Hepatocyte (in vitro differentiated cells): Measurements from ENCODE around the gene SCAF1. TPM values are rescaled to one million over a fixed set of nuclear protein-coding genes. Genes with fewer than 3 reads are reported as not detected.

ENCODE experiments used
- DNase-seq: peaks from one replicate; pipeline ENCODE4 v3.0.0-alpha.2; 2016; ENCODE audit warnings: low spot score
- H2AFZ ChIP-seq: fragments of 200-600 bp; sonication (generic); 2 replicates; pipeline ENCODE4 v1.6.0; 2016; ENCODE audit warnings: antibody characterized with exemption, mild to moderate bottlenecking
- H3K27ac ChIP-seq: fragments of 200-600 bp; sonication (generic); 2 replicates; pipeline ENCODE4 v1.5.1; 2016; ENCODE audit warnings: mild to moderate bottlenecking
- H3K27me3 ChIP-seq: fragments of 200-600 bp; sonication (generic); 2 replicates; pipeline ENCODE4 v1.6.1; 2016
- H3K36me3 ChIP-seq: fragments of 200-600 bp; sonication (generic); replicated peaks from 2 replicates; pipeline ENCODE4 v1.5.1; 2016; ENCODE audit warnings: low read depth; ENCODE audit not compliant: insufficient read depth
- H3K4me1 ChIP-seq: fragments of 200-600 bp; sonication (generic); 2 replicates; pipeline ENCODE4 v1.5.1; 2016; ENCODE audit warnings: mild to moderate bottlenecking, moderate library complexity; ENCODE audit not compliant: insufficient read depth
- H3K4me2 ChIP-seq: fragments of 200-600 bp; sonication (generic); 2 replicates; pipeline ENCODE4 v1.6.0; 2016
- H3K4me3 ChIP-seq: fragments of 200-600 bp; sonication (generic); 2 replicates; pipeline ENCODE4 v1.5.1; 2016; ENCODE audit warnings: mild to moderate bottlenecking
- H3K79me2 ChIP-seq: fragments of 200-600 bp; sonication (generic); 2 replicates; pipeline ENCODE4 v1.6.0; 2017; ENCODE audit warnings: mild to moderate bottlenecking
- H3K9me2 ChIP-seq: fragments of 200-600 bp; sonication (generic); replicated peaks from 2 replicates; pipeline ENCODE4 v1.6.0; 2017; ENCODE audit warnings: mild to moderate bottlenecking; ENCODE audit not compliant: insufficient read depth
- H3K9me3 ChIP-seq: fragments of 200-600 bp; sonication (generic); 2 replicates; pipeline ENCODE4 v1.5.1; 2016; ENCODE audit warnings: low read depth, mild to moderate bottlenecking
- H4K20me1 ChIP-seq: fragments of 200-600 bp; sonication (generic); 2 replicates; pipeline ENCODE4 v1.6.0; 2016; ENCODE audit warnings: mild to moderate bottlenecking; ENCODE audit not compliant: insufficient read depth, poor library complexity, severe bottlenecking
- EZH2 ChIP-seq: fragments of 200-600 bp; sonication (generic); IDR thresholded peaks from 2 replicates; pipeline ENCODE4 v1.6.1; 2016; ENCODE audit warnings: antibody characterized with exemption, mild to moderate bottlenecking, borderline replicate concordance
- EZH2phosphoT487 ChIP-seq: fragments of 200-600 bp; sonication (generic); IDR thresholded peaks from one replicate; pipeline ENCODE4 v1.6.1; 2018; ENCODE audit warnings: antibody characterized with exemption, mild to moderate bottlenecking, low read depth, moderate library complexity; ENCODE audit not compliant: unreplicated experiment, severe bottlenecking
- WGBS: methylation state at CpG from one replicate; pipeline ENCODE4 v1.1.6; 2016; ENCODE audit warnings: low lambda C conversion rate; ENCODE audit errors: missing lambda C conversion rate; 5-methylcytosine and 5-hydroxymethylcytosine counted together
- polyA plus RNA-seq: library from polyadenylated mRNA; unstranded; fragments of >200 nt; fragmentation: Nextera tagmentation; extraction: Ambion mirVana; gene quantifications from 2 replicates; pipeline ENCODE4 v1.2.1, GENCODE V29; 2016
- total RNA-seq: library from RNA; depleted of rRNA; stranded (reverse); fragments of >200 nt; gene quantifications from 2 replicates; pipeline ENCODE4 v1.2.3, GENCODE V29; 2014
- TF ChIP-seq, protein P1 (sequence below): fragments of 200-600 bp; sonication (generic); IDR thresholded peaks from 2 replicates; pipeline ENCODE4 v1.5.1; 2016; ENCODE audit warnings: antibody characterized with exemption, mild to moderate bottlenecking; ENCODE audit not compliant: poor library complexity

SCAF1 gene
- total and polyA plus RNA-seq, 2 experiments from 2014 or later = 12.6 to 18.6 TPM

DNA sequence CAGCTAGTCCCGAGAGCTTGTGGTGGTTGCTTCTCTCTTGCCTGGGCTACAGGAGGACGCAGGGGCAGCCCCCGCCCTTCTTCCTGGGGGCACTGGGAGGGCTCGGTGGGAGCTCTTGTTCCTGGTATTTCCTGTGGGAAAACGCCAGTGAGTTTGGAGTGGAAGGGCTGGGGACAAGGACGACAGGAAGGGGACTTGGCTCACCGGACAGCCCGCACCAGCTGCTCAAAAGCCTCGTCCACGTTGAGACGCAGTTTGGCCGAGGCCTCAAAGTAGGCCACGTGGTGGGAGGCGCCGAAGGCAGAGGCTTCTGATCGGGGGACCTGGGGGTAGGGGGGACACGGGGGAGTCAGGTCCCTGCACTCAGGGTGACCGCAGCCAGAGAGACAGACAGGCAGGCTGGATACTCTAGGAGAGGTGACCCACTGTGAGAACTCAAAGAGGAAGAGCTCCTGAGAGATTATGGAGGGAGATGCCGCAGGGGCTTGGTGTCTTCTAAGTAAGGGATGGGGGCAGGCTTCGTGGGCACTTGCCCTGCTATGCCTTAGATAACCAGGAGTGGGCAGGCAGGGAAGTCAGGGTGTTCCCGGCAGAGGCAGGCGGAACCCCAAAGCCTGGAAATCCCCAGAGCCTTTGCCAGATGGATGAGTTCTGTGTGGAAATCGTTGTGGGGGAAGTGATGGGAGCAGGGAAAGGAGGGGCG lies 6.3 kb upstream of the SCAF1 start:
- WGBS = 39% methylated on average over 21 of the region's 24 CpGs
- Histone ChIP-seq H3K4me2 (no peak overlapping the region), H3K4me1 (peaks cover 19% of the 10 kb centered on the region), H3K36me3 (no peaks in the 10 kb centered on the region), H3K9me3 (no peaks in the 10 kb centered on the region), H3K79me2 (no peaks in the 10 kb centered on the region), H4K20me1 (no peaks in the 10 kb centered on the region), H2AFZ (no peak overlapping the region), H3K9me2 (no peaks in the 10 kb centered on the region), H3K4me3 (no peak overlapping the region), H3K27ac (no peak overlapping the region), H3K27me3 (no peaks in the 10 kb centered on the region)
- no peak for DNase-seq
- TF ChIP-seq EZH2 = no peak
- TF ChIP-seq, protein P1, sequence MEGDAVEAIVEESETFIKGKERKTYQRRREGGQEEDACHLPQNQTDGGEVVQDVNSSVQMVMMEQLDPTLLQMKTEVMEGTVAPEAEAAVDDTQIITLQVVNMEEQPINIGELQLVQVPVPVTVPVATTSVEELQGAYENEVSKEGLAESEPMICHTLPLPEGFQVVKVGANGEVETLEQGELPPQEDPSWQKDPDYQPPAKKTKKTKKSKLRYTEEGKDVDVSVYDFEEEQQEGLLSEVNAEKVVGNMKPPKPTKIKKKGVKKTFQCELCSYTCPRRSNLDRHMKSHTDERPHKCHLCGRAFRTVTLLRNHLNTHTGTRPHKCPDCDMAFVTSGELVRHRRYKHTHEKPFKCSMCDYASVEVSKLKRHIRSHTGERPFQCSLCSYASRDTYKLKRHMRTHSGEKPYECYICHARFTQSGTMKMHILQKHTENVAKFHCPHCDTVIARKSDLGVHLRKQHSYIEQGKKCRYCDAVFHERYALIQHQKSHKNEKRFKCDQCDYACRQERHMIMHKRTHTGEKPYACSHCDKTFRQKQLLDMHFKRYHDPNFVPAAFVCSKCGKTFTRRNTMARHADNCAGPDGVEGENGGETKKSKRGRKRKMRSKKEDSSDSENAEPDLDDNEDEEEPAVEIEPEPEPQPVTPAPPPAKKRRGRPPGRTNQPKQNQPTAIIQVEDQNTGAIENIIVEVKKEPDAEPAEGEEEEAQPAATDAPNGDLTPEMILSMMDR = peak; percentile 4

- Histone ChIP-seq H3K9me2 (no peaks in the 10 kb centered on the region), H3K36me3 (no peaks in the 10 kb centered on the region), H3K79me2 (no peaks in the 10 kb centered on the region), H3K4me3 (no peak overlapping the region), H2AFZ (no peak overlapping the region), H3K27me3 (no peaks in the 10 kb centered on the region), H3K27ac (no peak overlapping the region), H3K4me2 (no peak overlapping the region), H4K20me1 (no peaks in the 10 kb centered on the region), H3K9me3 (no peaks in the 10 kb centered on the region), H3K4me1 (peaks cover 25% of the 10 kb centered on the region)
- DNase-seq = no peak
- WGBS = 81% methylated on average over 24 of the region's 30 CpGs
- no peak for TF ChIP-seq EZH2phosphoT487
- no peak for TF ChIP-seq EZH2
- TF ChIP-seq, protein P1 = no peak
Measured at GRCh38 chr19:49636233-49636932, 5.6 kb upstream of the SCAF1 start.

- no peaks in the 10 kb centered on the region for H3K27me3 ChIP-seq
- DNase-seq = peak; percentile 71
- peak overlapping the region; percentile 81 for H3K27ac ChIP-seq
- H3K9me2 ChIP-seq = no peaks in the 10 kb centered on the region
- H3K4me1 ChIP-seq = peaks cover 30% of the 10 kb centered on the region
- H3K4me3 ChIP-seq = no peak overlapping the region
- 33% methylated on average over 11 of the region's 19 CpGs for WGBS
- TF ChIP-seq EZH2phosphoT487 = no peak
- no peak for TF ChIP-seq EZH2
- TF ChIP-seq, protein P1 = no peak
- peak overlapping the region; percentile 77 for H3K4me2 ChIP-seq
- H3K36me3 ChIP-seq = no peaks in the 10 kb centered on the region
- no peaks in the 10 kb centered on the region for H3K9me3 ChIP-seq
- H4K20me1 ChIP-seq = peaks cover 1% of the 10 kb centered on the region
- no peak overlapping the region for H2AFZ ChIP-seq
- H3K79me2 ChIP-seq = peaks cover 9% of the 10 kb centered on the region
Measured at GRCh38 chr19:49637821-49638738, 3.9 kb upstream of the SCAF1 start.
